NCI-H774 (cell line): ENCODE results near the gene CENPH.
"Not testable (repeated sequence)": the region's sequence is repeated elsewhere in the genome, so short reads cannot be mapped to it uniquely, and the experiment has no call there.

Source experiments
- DNase-seq: peaks from one replicate; lab custom pipeline; 2025; lab: John Stamatoyannopoulos, UW

Gene CENPH, protein sequence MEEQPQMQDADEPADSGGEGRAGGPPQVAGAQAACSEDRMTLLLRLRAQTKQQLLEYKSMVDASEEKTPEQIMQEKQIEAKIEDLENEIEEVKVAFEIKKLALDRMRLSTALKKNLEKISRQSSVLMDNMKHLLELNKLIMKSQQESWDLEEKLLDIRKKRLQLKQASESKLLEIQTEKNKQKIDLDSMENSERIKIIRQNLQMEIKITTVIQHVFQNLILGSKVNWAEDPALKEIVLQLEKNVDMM

DNA sequence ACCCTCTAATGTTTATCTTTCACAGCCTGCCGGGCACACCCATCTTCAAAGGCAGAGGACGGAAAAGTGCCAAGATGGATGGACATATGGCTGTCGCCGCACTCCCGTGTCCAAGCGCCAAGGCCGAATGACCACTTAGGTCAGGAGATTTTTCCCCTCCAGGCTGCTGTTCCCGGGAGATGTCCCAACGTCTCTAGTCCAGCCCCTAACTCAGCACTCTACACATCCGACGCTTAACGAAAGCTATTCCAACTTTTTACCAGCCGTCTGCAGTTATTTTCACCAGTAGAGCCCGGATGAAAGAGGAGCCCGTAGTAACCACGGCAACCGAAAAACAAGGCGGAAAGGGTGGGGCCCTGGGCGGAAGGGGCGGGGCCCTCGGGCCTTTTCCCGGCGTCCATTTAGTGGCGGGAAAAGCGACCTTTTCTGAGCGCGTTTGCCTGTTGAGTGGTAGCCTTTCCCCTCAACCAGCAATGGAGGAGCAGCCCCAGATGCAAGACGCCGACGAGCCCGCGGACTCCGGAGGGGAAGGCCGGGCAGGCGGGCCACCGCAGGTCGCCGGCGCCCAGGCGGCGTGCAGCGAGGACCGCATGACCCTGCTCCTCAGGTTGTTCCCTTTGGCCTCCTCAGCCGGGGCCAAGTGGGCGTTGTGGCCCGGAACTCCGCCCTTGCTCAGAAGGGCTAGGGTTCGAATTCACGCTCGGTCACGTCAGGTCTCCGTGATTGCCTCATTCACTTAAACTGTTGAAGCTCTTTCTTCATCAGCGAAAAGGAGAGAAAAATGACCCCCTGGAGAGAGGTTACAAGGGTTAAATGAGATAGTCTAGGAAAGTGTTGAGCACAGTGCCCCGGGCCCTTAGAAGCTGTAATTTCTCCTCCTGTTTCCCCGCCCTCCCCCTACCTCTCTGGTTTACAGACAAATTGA is at the start of gene CENPH:
CENPH (plus strand) TSS at position 422 of the 925 bp plus-strand sequence; CDS start at position 474, 52 bp downstream.
- peak; percentile 87 for DNase-seq

DNA sequence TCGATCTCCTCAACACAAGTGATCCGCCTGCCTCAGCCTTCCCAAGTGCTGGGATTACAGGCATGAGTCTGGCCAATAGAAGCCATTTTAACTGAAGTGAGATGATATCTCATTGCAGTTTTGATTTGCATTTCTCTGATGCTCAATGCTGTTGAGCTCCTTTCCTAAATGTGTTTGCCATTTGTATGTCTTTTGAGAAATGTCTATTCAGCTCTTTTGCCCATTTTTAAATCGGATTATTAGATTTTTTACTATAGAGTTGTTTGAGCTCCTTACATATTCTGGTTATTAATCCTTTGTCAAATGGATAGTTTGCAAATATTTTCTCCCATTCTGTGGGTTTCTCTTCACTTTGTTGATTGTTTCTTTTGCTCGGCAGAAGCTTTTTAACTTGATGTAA is 49.1 kb upstream of the CENPH start:
- DNase-seq = not testable (repeated sequence)

DNA sequence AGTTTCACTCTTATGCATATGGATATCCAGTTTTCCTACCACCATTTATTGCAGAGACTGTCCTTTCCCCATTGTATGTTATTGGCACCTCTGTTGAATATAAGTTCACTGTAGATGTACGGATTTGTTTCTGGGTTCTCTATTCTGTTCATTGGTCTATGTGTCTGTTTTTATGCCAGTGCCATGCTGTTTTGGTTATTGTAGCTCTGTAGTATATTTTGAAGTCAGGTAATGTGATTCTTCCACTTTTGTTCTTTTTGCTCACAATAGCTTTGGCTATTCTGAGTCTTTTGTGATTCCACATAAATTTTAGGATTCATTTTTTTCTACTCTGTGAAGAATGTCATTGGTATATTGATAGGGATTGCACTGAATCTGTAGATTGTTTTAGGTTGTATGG is 48.6 kb upstream of the CENPH start:
- no peak for DNase-seq

DNA sequence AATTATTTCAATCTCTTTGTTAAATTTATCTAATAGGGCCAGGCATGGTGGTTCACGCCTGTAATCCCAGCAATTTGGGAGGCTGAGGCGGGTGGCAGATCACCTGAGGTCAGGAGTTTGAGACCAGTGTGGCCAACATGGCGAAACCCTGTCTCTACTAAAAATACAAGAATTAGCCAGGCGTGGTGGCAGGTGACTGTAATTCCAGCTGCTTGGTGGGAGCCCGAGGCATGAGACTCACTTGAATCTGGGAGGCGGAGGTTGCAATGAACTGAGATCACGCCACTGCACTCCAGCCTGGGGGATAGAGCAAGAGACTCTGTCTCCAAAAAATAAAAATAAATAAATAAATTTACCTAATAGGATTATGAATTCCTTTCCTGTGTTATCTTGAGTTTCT is 40.8 kb upstream of the CENPH start:
- not testable (repeated sequence) for DNase-seq

DNA sequence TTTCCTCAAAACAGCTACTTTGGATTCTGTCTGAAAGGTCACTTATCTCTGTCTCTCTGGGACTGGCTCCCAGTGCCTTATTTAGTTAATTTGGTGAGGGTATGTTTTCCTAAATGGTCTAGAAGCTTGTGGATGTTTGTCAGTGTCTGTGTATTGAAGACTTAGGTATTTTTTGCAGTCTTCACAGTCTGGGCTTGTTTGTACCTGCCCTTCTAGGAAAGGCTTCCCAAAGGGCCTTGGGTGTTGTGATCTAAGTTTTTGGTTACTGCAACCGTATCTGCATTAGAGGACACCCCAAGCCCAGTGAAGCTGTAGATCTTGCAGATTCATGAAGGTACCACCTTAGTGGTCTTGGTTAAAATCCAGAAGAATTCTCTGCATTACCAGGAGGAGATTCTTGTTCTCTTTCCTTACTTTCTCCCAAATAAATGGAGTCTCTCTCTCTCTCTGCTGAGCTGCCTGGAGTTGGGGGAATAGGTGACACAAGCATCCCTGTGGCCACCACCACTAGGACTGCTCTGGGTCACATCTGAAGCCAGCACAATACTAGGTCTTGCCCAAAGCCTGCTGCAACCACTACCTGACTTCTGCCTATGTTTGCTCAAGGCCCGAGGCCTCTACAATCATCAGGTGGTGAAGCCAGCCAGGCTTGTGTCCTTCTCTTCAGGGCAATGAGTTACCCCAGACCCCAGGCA is 40.3 kb upstream of the CENPH start:
- no peak for DNase-seq

DNA sequence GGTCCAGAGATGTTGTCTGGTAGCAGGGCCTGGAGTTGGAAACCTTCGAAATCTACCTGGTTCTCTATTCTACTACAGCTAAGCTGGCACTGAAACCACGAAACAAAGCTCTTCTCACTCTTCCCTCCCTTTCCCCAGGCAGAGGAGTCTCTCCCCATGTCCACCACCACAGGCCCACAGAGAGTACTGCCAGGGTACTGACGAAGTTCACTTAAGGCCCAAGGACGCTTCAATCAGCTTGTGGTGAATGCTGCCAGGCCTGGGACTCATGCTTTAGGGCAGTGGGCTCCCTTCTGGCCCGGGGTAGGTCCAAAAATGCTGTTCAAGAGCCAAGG is 39.7 kb upstream of the CENPH start:
- DNase-seq = no peak

DNA sequence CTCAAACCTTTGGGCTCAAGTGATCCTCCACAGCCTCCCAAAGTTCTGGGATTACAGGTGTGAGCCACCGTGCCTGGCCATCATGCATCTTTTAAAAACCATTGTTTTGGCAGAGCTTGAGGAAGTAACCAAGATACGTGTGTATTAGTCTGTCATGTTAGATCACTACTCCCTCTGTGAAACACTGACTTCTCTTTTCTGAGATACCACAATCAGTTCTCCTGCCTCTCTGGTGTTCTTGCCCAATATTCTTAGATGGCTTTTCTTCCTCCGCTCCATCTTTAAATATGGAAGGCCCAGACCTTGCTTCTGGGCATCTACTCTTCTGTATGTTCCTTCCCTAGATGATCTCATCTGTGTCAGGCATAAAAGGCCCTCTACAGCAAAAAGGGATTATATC is 36.7 kb upstream of the CENPH start:
- no peak for DNase-seq

DNA sequence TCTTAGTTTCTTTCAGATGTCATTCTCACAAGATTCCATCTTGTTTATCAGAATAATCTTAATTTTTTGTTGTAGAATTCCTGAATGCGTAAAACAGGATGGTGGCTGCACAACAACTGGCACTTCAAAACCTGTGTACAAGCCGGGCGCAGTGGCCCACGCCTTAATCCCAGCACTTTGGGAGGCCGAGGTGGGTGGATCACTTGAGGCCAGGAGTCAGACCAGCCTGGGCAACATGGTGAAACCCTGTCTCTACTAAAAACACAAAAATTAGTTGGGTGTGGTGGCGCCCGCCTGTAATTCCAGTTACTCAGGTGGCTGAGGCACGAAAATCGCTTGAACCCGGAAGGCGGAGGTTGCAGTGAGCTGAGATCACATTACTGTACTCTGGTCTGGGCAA is 32.9 kb upstream of the CENPH start:
- DNase-seq = no peak

DNA sequence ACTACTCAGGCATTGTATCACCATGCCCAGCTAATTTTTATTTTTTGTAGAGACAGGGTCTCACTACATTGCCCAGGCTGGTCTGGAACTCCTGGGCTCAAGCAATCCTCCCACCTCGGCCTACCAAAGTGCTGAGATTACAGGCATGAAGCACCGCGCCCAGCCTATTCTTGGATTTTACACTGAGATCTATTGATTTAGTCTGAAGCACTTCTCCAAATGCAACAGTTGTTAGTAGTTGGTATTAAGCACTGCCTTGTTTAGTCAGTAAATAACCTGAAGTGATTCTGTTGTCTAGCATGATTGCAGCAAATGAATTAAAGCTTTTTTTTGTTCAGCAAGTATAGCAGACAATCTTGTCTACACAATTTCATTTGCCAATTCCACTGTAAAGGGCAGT is 31.3 kb upstream of the CENPH start:
- peak; percentile 30 for DNase-seq

DNA sequence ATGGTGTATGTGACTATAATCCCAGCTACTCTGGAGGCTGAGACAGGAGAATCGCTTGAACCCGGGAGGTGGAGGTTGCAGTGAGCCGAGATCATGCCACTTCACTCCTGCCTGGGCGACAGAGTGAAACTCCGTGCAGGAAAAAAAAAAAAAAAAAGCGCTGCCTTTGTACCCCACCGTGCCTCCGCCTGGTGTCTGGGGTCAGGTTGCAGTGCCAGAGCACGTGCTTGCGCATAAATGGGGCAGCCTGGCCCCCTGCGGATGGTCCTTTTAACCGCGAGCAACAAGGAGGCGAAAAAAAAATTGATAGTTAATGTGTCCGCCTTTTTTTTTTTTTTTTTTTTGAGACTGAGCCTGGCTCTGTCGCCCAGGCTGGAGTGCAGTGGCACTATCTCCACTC is 28.7 kb upstream of the CENPH start:
- no peak for DNase-seq

DNA sequence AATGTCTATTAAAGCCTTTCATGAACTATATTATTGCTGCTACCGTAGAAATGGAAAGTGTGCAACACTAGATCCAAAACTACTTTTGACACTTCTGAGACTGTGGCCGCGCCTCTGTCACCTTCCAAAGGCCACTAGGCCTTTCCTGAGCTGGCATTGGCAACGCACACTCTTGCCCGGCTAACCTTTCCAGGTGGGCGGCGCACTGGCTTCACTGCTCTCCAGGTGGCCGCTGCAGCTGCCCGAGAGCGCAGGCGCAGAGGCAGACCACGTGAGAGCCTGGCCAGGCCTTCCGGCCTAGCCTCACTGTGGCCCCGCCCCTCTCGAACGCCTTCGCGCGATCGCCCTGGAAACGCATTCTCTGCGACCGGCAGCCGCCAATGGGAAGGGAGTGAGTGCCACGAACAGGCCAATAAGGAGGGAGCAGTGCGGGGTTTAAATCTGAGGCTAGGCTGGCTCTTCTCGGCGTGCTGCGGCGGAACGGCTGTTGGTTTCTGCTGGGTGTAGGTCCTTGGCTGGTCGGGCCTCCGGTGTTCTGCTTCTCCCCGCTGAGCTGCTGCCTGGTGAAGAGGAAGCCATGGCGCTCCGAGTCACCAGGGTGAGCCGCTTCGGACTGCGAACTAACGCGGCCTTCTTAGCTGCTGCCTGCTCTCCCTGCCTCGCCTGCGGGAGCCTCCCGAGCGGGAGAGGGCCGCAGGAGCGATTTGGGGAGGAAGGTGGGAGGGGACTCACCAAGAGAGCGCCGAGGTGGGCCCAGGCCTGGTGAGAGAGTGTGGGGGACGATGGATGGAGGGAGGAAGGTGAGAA is 22.5 kb upstream of the CENPH start, which contains the start of gene CCNB1:
CCNB1 (plus strand) TSS at position 465 of the 807 bp plus-strand sequence; CDS start at position 578, 113 bp downstream.
- peak; percentile 98 for DNase-seq

DNA sequence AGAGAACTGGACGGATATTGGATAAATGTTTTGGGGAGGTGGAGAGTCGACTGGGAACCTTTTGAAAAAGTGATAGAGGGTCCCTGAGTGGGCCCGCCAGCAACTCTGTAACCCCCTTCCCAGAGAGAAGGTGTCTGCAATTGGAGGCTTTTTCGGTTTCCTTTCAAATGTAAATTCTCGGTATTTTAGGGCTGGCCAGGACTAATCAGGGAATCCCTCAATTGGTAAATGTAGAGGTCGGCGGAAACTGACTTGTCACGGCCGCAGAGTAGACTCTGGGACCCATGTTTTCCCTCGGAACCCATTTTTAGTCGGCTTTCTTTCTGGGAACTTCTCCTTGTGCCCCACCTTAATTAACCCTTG is 21.9 kb upstream of the CENPH start:
- no peak for DNase-seq

DNA sequence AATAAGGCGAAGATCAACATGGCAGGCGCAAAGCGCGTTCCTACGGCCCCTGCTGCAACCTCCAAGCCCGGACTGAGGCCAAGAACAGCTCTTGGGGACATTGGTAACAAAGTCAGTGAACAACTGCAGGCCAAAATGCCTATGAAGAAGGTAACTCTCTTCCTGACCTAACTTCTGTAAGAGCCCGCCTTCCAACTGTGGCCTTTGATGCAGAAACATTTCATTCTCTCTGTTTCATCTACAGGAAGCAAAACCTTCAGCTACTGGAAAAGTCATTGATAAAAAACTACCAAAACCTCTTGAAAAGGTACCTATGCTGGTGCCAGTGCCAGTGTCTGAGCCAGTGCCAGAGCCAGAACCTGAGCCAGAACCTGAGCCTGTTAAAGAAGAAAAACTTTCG is 21.5 kb upstream of the CENPH start:
- DNase-seq = no peak

DNA sequence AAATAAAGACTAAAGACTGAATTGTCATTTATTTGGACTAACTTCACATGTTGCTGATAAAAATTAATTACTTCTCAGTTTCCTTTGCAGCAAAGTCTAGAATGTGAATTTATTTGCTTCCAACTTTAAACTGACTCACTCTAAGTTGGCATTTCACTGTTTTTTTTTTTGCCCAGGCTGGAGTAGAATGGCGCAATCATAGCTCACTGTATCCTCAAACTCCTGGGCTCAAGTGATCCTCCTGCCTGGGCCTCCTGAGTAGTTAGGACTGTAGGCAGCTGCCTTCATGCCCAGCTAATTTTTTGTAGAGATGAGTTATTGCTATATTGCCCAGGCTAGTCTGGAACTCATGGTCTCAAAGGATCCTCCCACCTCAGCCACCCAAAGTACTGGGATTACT is 18.9 kb upstream of the CENPH start:
- no peak for DNase-seq

DNA sequence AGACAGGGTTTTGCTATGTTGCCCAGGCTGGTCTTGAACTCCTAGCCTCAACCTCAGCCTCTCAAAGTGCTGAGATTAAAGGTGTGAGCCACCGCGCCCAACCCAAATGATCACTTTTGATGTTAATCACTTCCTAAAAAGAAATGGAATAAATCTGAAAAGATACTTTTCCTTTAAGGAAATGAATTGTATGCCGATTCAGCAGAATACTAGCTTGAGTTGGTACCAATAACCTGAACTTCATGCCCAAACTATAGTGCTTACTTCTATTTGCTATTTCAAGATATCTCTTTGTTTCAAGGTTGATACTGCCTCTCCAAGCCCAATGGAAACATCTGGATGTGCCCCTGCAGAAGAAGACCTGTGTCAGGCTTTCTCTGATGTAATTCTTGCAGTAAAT is 18.4 kb upstream of the CENPH start:
- no peak for DNase-seq

DNA sequence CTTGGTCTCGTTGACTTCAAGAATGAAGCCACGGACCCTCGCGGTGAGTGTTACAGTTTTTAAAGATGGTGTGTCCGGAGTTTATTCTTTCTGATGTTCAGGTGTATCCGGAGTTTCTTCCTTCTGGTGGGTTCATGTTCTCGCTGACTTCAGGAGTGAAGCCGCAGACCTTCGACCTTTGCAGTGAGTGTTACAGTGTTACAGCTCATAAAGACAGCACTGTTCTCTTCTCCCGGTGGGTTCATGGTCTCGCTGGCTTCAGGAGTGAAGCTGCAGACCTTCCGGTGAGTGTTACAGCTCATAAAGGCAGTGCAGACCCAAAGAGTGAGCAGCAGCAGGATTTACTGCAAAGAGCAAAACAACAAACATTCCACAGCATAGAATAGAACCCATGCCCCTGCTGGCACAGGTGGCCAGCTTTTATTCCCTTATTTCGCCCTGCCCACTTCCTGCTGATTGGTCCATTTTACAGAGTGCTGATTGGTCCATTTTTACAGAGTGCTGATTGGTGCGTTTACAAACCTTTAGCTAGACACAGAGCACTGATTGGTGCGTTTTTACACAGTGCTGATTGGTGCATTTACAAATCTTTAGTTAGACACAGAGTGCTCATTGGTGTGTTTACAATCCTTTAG is 7.6 kb upstream of the CENPH start:
- DNase-seq = not testable (repeated sequence)

DNA sequence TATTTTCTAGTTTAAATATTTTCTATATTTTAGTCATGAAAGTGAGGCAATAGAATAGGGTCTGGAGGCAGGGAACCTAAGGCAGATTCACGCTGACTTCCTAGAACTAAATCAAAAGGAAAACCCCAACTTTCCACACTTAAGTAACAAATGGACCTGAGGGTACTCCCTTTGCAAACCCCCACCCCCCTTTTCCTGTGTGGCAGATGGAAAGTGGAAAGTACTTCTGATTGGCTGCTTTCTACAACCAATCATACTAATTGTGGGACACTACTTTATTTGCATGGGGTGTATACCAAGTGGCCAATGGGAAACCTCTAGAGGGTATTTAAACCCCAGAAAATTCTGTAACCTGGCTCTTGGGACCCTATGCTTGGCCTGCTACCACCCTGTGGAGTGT is 4.8 kb upstream of the CENPH start:
- DNase-seq = no peak

DNA sequence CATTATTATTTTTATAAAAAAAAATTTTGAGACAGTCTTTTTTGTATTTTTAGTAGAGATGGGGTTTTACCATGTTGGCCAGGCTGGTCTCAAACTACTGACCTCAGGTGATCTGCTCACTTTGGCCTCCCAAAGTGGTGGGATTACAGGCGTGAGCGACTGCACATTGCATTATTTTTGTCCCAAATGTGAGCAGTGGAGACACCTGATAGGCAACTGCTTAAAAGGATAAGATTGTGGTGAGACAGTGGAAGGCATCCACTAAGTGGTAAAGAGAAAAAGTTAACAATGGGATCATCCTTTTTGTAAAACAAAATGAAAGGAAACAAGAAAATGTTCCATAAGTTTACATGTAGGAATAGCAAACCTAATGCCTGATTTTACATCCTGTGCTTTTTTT is 2.0 kb upstream of the CENPH start:
- no peak for DNase-seq

DNA sequence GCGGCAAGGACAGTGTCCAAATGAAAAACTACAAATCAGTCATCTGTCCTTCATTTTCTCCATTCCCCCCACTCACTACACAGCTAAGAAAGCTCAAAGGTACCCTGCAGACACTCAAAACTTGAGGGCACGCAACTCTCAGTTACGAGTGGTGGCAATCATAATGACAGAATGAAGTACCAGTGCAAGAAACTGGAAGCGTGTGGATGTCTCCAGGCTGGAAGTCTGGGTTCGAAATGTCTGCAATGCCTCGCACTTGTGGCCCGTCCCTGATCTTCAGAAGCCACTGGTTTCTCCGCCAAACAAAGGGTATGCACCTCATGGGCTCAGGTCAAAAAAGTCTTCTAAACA is 597 bp upstream of the CENPH start:
- no peak for DNase-seq

DNA sequence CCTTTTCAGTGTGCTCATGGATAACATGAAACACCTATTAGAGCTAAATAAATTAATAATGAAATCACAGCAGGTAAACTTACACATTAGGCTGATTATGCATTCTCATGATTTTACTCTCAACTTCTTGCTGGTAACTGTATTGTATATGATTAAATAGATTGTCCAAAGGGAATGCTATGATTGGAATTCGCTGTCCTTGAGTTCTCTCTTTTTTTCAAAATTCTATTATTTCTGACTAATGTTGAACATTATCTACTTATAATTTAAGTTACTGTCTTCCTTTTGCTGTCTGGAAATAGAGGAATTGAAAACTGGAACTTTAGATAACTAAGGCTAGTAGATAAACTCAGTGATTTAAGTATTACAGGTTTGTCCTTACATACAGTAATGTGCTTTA is 13.1 kb downstream of the CENPH start:
- no peak for DNase-seq

DNA sequence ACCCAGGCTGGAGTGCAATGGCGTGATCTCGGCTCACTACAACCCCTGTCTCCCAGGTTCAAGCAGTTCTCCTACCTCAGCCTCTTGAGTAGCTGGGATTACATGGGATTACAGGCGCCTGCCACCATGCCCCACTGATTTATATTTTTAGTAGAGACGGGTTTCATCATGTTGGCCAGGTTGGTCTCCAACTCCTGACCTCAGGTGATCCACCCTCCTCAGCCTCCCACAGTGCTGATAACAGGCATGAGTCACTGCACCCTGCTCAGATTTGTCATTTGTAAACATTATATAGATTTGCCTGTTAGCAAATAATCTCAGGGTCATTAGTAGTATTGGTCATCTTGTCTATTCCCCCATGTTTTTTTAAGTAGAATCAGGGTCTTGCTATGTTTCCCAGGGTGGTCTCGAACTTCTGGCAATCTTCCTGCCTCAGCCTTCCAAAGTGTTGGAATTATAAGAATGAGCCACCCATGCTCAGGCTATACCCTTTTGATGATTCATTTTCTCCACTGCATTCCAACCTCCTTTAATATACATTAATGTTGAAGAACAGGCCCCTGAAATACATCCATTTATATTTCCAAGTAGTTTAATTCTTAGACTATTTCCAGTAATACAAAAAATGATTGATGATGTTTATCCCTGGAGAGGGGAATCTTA is 17.3 kb downstream of the CENPH start:
- no peak for DNase-seq
